Measurements from ENCODE around the gene AK9. TPM values are rescaled to one million over a fixed set of nuclear protein-coding genes. Genes with fewer than 3 reads are reported as not detected.

AK9 gene
- total RNA-seq, 4 donors from 2014 or later: 3.1 to 9.5 (median 6.3) TPM

GRCh38 chr6:109662192-109662591, 28.8 kb downstream of the AK9 start:
- H3K9me3 ChIP-seq: no peaks in the 10 kb centered on the region
- H3K4me3 ChIP-seq: no peak overlapping the region
- H3K27ac ChIP-seq: no peak overlapping the region
- WGBS: 95% methylated on average over 2 of the region's 2 CpGs
- DNase-seq (ENCODE audit: low spot score in 2 of 2): no peak
- no peaks in the 10 kb centered on the region for H3K27me3 ChIP-seq
- peaks cover 3% of the 10 kb centered on the region for H3K36me3 ChIP-seq
- no peak for TF ChIP-seq POLR2AphosphoS5 (IDR thresholded peaks at IDR 0.05)
- TF ChIP-seq EP300 (IDR thresholded peaks at IDR 0.05): no peak
- TF ChIP-seq, protein P1, sequence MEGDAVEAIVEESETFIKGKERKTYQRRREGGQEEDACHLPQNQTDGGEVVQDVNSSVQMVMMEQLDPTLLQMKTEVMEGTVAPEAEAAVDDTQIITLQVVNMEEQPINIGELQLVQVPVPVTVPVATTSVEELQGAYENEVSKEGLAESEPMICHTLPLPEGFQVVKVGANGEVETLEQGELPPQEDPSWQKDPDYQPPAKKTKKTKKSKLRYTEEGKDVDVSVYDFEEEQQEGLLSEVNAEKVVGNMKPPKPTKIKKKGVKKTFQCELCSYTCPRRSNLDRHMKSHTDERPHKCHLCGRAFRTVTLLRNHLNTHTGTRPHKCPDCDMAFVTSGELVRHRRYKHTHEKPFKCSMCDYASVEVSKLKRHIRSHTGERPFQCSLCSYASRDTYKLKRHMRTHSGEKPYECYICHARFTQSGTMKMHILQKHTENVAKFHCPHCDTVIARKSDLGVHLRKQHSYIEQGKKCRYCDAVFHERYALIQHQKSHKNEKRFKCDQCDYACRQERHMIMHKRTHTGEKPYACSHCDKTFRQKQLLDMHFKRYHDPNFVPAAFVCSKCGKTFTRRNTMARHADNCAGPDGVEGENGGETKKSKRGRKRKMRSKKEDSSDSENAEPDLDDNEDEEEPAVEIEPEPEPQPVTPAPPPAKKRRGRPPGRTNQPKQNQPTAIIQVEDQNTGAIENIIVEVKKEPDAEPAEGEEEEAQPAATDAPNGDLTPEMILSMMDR (IDR thresholded peaks at IDR 0.05): no peak
- TF ChIP-seq POLR2A (IDR thresholded peaks at IDR 0.05): no peak
- H3K4me1 ChIP-seq: peaks cover 8% of the 10 kb centered on the region

GRCh38 chr6:109660526-109661320, 30.3 kb downstream of the AK9 start:
- peaks cover 3% of the 10 kb centered on the region for H3K4me1 ChIP-seq
- H3K36me3 ChIP-seq: peaks cover 3% of the 10 kb centered on the region
- WGBS: 39% methylated on average over 1 of the region's 1 CpG
- DNase-seq (ENCODE audit: low spot score in 2 of 2): no peak
- H3K27me3 ChIP-seq: no peaks in the 10 kb centered on the region
- H3K27ac ChIP-seq: no peak overlapping the region
- no peak for TF ChIP-seq POLR2AphosphoS5 (IDR thresholded peaks at IDR 0.05)
- no peak for TF ChIP-seq POLR2A (IDR thresholded peaks at IDR 0.05)
- no peak for TF ChIP-seq EP300 (IDR thresholded peaks at IDR 0.05)
- TF ChIP-seq, protein P1 (IDR thresholded peaks at IDR 0.05): no peak
- H3K9me3 ChIP-seq: no peaks in the 10 kb centered on the region
- H3K4me3 ChIP-seq: no peak overlapping the region

DNA sequence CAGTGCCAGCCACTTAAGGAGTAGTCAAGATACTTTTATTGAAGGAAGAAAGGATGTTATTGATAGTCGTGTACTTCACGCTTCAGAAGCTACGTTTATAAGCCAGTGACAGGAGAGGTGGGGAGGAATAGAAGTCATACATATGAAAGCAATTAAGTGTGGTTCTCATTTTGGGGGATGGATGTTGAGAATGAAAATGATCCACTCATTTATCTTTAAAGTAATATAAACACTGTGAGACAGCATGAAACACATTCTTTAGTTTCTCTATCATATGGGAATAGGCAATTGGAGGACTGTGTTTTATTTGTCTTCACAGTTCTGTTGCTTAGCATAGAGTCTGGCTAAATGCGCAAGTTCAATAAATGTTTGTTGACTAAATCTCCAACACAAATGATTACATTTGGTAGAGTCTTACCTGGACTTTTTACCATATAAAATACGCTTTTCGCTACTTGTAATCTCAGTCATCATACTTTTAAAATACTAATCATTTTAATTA, 35.2 kb downstream of the AK9 start:
- H3K9me3 ChIP-seq: no peaks in the 10 kb centered on the region
- H3K27ac ChIP-seq: no peak overlapping the region
- no peak for DNase-seq (ENCODE audit: low spot score in 2 of 2)
- H3K4me3 ChIP-seq: no peak overlapping the region
- no peaks in the 10 kb centered on the region for H3K4me1 ChIP-seq
- no peaks in the 10 kb centered on the region for H3K27me3 ChIP-seq
- 87% methylated on average over 6 of the region's 6 CpGs for WGBS
- H3K36me3 ChIP-seq: peaks cover 3% of the 10 kb centered on the region
- TF ChIP-seq POLR2AphosphoS5 (IDR thresholded peaks at IDR 0.05): no peak
- TF ChIP-seq, protein P1 (IDR thresholded peaks at IDR 0.05): no peak
- no peak for TF ChIP-seq EP300 (IDR thresholded peaks at IDR 0.05)
- no peak for TF ChIP-seq POLR2A (IDR thresholded peaks at IDR 0.05)

GRCh38 chr6:109653264-109653663, 37.7 kb downstream of the AK9 start:
- no peaks in the 10 kb centered on the region for H3K9me3 ChIP-seq
- H3K4me3 ChIP-seq: no peak overlapping the region
- no peak for DNase-seq (ENCODE audit: low spot score in 2 of 2)
- WGBS: 56% methylated on average over 5 of the region's 5 CpGs
- no peaks in the 10 kb centered on the region for H3K27me3 ChIP-seq
- no peak overlapping the region for H3K27ac ChIP-seq
- no peak for TF ChIP-seq EP300 (IDR thresholded peaks at IDR 0.05)
- H3K36me3 ChIP-seq: peaks cover 2% of the 10 kb centered on the region
- H3K4me1 ChIP-seq: no peaks in the 10 kb centered on the region

DNA sequence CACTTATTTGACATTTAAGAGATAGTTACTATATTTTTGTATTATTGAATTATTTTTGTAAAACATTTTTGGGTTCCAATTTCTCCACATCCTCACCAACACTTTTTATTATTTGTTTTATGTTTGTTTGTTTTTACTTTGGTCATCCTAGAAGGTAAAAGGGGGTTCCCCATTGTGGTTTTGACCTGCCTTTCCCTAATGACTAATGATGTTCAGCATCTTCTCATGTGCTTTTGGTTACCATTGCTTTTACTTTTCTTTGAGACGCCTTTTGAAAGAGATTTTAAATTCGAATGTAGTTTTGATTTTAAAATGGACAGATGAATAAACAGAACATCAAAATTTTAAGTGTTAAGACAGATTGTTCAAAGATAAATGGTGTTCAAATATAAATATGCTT, 46.9 kb downstream of the AK9 start:
- Histone ChIP-seq H3K4me1 (no peaks in the 10 kb centered on the region), H3K4me3 (no peak overlapping the region), H3K36me3 (no peaks in the 10 kb centered on the region), H3K9me3 (no peaks in the 10 kb centered on the region), H3K27me3 (no peaks in the 10 kb centered on the region), H3K27ac (no peak overlapping the region)
- no peak for TF ChIP-seq POLR2A (IDR thresholded peaks at IDR 0.05)
- TF ChIP-seq EP300 (IDR thresholded peaks at IDR 0.05): no peak
- TF ChIP-seq, protein P1 (IDR thresholded peaks at IDR 0.05): no peak
- no peak for TF ChIP-seq POLR2AphosphoS5 (IDR thresholded peaks at IDR 0.05)
- WGBS: 88% methylated on average over 2 of the region's 2 CpGs
- DNase-seq (ENCODE audit: low spot score in 2 of 2): no peak
